D721Med (cell line): ENCODE results near the gene HK1.

ENCODE experiments used
- DNase-seq: peaks from one replicate; pipeline ENCODE4 v3.0.0; 2011; ENCODE audit warnings: low spot score; ENCODE audit not compliant: insufficient read length
- FAIRE-seq: peaks from 2 replicates; lab custom pipeline; 2011; peaks lifted over from hg19 to GRCh38; lab: Jason Lieb, UNC
- TF ChIP-seq, protein P1 (sequence below): IDR thresholded peaks from 2 replicates; pipeline ENCODE4 v1.5.1; 2012; ENCODE audit warnings: mild to moderate bottlenecking, control low read depth; ENCODE audit not compliant: insufficient read depth; ENCODE audit errors: missing control alignments

The HK1 gene

DNA sequence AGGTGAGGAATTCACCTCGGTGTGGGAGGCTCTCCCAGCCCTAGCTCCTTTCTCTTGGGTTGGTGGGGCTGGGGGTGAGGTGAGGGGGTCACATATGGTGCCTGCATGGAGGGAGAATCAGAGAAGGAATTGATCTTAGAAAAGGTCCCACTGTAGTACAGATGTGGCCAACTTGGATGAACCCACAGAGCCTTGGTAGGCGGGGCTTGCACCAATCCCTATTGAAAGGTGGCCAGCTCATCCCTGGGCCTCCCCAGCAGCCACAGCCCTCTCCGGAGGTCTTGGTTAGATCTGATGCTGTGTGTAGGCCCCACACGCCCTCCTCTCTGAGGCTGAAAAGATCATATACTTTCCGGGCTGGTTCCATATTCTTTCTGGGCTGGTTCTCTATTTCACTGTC, 39.2 kb upstream of the HK1 start:
- TF ChIP-seq, protein P1, sequence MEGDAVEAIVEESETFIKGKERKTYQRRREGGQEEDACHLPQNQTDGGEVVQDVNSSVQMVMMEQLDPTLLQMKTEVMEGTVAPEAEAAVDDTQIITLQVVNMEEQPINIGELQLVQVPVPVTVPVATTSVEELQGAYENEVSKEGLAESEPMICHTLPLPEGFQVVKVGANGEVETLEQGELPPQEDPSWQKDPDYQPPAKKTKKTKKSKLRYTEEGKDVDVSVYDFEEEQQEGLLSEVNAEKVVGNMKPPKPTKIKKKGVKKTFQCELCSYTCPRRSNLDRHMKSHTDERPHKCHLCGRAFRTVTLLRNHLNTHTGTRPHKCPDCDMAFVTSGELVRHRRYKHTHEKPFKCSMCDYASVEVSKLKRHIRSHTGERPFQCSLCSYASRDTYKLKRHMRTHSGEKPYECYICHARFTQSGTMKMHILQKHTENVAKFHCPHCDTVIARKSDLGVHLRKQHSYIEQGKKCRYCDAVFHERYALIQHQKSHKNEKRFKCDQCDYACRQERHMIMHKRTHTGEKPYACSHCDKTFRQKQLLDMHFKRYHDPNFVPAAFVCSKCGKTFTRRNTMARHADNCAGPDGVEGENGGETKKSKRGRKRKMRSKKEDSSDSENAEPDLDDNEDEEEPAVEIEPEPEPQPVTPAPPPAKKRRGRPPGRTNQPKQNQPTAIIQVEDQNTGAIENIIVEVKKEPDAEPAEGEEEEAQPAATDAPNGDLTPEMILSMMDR = no peak
- FAIRE-seq (no peak), DNase-seq (no peak)

DNA sequence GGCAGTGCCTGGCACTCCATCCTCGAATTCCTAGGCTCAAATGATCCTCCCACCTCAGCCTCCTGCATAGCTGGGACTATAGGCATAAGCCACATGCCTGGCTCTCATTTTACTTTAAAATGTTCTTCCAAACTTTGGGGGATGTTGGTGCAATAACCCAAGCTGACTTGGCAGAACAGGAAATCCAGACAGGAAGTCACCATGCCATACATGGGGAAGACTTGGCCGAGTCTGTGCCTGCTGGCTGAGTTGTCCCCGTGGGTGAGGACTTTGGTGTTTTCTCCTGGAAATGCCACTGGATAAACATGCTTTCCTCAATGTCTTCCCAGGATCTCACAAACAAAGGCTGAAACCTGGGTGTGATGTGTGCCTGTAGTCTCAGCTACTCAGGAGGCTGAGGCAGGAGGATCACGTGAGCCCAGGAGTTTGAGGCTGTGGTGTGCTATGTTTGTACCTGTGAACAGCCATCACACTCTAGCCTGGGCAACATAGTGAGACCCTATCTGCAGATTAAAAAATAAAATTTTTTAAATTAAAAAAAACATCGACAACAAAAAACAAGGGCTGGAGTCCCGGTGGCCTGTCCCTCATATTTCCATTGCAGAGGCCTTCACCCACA, 38.4 kb upstream of the HK1 start:
- no peak for FAIRE-seq

GRCh38 chr10:69240455-69240854, 37.8 kb upstream of the HK1 start:
- TF ChIP-seq, protein P1 = no peak
- no peak for DNase-seq
- no peak for FAIRE-seq

More for the DNA sequence above, 38.4 kb upstream of the HK1 start:
- no peak for DNase-seq
- TF ChIP-seq, protein P1 = no peak

DNA sequence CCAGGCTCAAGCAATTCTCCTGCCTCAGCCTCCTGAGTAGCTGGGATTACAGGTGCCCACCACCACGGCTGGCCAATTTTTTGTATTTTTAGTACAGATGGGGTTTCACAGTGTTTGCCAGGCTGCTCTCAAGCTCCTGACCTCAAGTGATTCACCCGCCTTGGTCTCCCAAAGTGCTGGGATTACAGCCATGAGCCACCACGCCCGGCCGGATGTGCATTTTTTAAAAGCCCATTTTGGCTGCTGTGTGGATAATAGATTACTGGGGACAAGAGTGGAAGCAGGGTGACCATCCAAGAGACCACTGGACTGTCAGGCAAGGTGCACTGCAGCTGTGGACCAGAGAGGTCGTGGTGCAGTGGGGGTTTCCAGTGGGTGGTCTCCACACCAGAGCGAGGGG, 36.7 kb upstream of the HK1 start:
- FAIRE-seq (no peak), DNase-seq (no peak)
- TF ChIP-seq, protein P1 = no peak

DNA sequence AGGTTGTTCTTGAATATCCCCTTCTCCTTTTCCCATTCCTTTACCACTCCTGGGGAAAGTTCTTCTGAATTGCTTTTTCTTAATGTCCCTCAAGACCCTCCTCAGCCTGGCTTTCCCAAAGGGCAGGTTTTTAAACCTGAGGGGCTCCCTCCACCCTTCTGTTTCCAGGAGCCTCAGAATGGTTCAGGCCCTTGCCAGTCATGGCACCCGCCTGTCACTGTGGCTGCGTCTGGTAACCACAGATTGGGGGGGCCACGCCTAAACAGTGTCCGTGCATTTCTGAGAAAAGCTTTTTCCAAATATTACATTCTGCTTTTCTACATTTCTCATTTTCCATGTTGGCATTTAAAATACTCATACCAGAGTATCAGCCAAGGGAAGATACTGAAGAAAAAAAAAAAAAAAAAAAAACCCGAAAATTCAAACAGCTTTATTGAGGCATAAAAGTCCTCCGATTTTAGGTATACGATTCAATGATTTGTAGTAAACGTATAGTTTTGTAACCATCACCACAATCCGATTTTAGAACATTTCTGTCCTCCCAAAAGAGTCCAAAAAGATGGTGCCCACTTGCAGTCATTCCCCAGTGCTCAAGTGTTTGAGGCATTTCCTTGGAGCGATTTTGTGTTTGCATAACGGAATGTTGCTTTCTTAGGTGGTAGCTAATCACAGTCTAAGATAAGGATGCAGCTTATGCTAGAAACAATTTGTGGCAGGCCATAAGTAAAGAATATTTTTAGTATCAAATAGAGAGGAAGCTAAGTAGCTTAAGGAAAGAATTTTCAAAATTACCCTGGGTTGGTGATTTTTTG, 36.0 kb upstream of the HK1 start:
- TF ChIP-seq, protein P1 = no peak
- FAIRE-seq (no peak), DNase-seq (no peak)

DNA sequence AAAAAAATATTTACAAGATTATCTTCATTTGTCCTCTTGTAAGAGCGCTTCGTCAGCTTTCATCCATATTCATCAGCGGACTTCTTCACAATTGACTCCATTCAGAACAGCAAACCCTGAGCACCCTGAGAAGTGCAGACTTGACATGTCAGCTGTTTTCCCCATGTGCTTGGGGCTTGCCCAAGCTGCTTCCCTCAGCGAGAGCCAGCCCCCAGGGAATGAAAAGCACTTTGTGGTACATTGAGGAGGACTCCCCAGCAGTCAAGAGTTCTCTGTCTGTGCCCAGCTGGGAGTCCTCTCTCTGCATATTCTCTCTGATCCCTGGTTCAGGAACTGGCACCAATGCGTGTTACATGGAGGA, 35.5 kb upstream of the HK1 start:
- TF ChIP-seq, protein P1 = no peak
- DNase-seq = no peak

DNA sequence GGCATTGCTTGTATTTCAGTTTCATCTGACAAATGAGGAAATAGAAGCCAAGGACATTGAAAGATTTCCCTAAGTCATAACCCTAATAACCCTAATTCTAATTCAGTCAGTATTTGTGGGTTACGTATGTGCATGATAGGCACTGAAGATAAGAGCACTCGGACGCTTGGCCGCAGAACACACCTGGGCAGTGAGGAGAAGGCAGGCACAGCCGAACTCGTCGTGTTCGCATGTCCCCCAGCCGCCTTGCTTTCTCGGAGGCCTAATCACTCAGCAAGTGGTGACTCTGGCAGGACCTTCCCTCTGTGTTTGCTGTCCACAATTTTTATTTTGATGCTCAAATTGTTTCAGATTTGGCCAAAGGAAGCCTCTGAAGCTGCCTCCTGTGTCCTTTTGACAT, 34.5 kb upstream of the HK1 start:
- no peak for FAIRE-seq

More for the DNA sequence above, 35.5 kb upstream of the HK1 start:
- no peak for FAIRE-seq

More for the DNA sequence above, 34.5 kb upstream of the HK1 start:
- DNase-seq = no peak
- TF ChIP-seq, protein P1 = no peak
